OCI-LY7 (cell line): ENCODE measurements around the gene TNFRSF1A. TPM values are rescaled to one million over a fixed set of nuclear protein-coding genes. Genes with fewer than 3 reads are reported as not detected.

Source experiments
- BruUV-seq: library from RNA; stranded (reverse); fragments of 400-500 nt; replicated peaks from 2 replicates; lab custom pipeline; 2021; lab: Mats Ljungman, UMichigan
- CTCF ChIA-PET: fragments of 300-600 bp; sonication (Branson Sonifier 250); formaldehyde crosslinking; loops from one replicate; lab custom pipeline; 2022; ENCODE audit warnings: antibody characterized with exemption; ENCODE audit not compliant: unreplicated experiment; lab: Charles Lee
- POLR2A ChIA-PET: fragments of 300-600 bp; sonication (Branson Sonifier 250); formaldehyde crosslinking; loops from one replicate; lab custom pipeline; 2022; ENCODE audit warnings: antibody characterized with exemption; lab: Charles Lee
- DNase-seq: peaks from one replicate; pipeline ENCODE4 v3.0.0-alpha.2; 2015; ENCODE audit warnings: low spot score
- H2AFZ ChIP-seq: fragments of 200-600 bp; sonication (generic), shearing (Covaris generic); 2 replicates; pipeline ENCODE4 v1.6.1; 2014; ENCODE audit warnings: mild to moderate bottlenecking, antibody characterized with exemption, low read length, moderate library complexity
- H3K27ac ChIP-seq: fragments of 200-600 bp; sonication (generic); 2 replicates; pipeline ENCODE4 v1.5.1; 2014; ENCODE audit warnings: mixed run types, low read depth, mild to moderate bottlenecking, moderate library complexity, low read length, inconsistent platforms; ENCODE audit not compliant: poor library complexity, severe bottlenecking
- H3K36me3 ChIP-seq: fragments of 200-600 bp; sonication (generic); 2 replicates; pipeline ENCODE4 v1.6.1; 2014; ENCODE audit warnings: mild to moderate bottlenecking, antibody characterized with exemption, low read length, moderate library complexity, mixed read lengths; ENCODE audit not compliant: insufficient read depth
- H3K4me1 ChIP-seq: fragments of 200-600 bp; sonication (generic); 2 replicates; pipeline ENCODE4 v1.5.1; 2014; ENCODE audit warnings: mild to moderate bottlenecking, low read length; ENCODE audit not compliant: insufficient read depth, poor library complexity, severe bottlenecking
- H3K4me2 ChIP-seq: fragments of 200-600 bp; sonication (generic); 2 replicates; pipeline ENCODE4 v1.6.1; 2014; ENCODE audit warnings: mild to moderate bottlenecking, low read length
- H3K4me3 ChIP-seq: fragments of 200-600 bp; sonication (generic); 2 replicates; pipeline ENCODE4 v1.5.1; 2014; ENCODE audit warnings: mild to moderate bottlenecking, low read depth, low read length; ENCODE audit not compliant: poor library complexity, severe bottlenecking
- H3K79me2 ChIP-seq: fragments of 200-600 bp; sonication (generic); 2 replicates; pipeline ENCODE4 v1.6.1; 2016; ENCODE audit warnings: low read depth, mild to moderate bottlenecking, low read length, moderate library complexity, mixed read lengths; ENCODE audit not compliant: insufficient read depth
- H3K9me2 ChIP-seq: fragments of 200-600 bp; sonication (generic); 2 replicates; pipeline ENCODE4 v1.6.1; 2016; ENCODE audit warnings: mild to moderate bottlenecking, low read length, mixed read lengths; ENCODE audit not compliant: insufficient read depth
- H3K9me3 ChIP-seq: fragments of 200-600 bp; sonication (generic); 2 replicates; pipeline ENCODE4 v1.6.1; 2014; ENCODE audit warnings: mild to moderate bottlenecking, mixed run types, low read length, mixed read lengths
- H4K20me1 ChIP-seq: fragments of 200-600 bp; sonication (generic); 2 replicates; pipeline ENCODE4 v1.6.1; 2014; ENCODE audit warnings: mild to moderate bottlenecking, antibody characterized with exemption, low read length, moderate library complexity, mixed read lengths; ENCODE audit not compliant: insufficient read depth
- CTCF ChIP-seq: fragments of 200-600 bp; sonication (generic); conservative IDR thresholded peaks from 2 replicates; pipeline ENCODE4 v1.5.1; 2014; ENCODE audit warnings: mild to moderate bottlenecking, antibody characterized with exemption, low read length, moderate library complexity, mixed read lengths
- EZH2phosphoT487 ChIP-seq: fragments of 200-600 bp; sonication (generic); IDR thresholded peaks from 2 replicates; pipeline ENCODE4 v1.6.1; 2018; ENCODE audit warnings: low read depth, borderline replicate concordance, mild to moderate bottlenecking, mixed run types, antibody characterized with exemption, low read length, moderate library complexity, mixed read lengths
- intact Hi-C: fragments of 100-400 bp; cut with micrococcal nuclease; formaldehyde crosslinking; loops from one replicate; pipeline ENCODE4 v1.10.0; 2022; ENCODE audit not compliant: unreplicated experiment
- total RNA-seq, 2 experiments: library from RNA; depleted of rRNA in 1 of 2; stranded (reverse); fragments of >200 nt in 1 of 2; shearing (Covaris generic) in 1 of 2; gene quantifications; 2 replicates each; pipeline ENCODE4 v1.2.3, GENCODE V29; 2014 to 2022

The TNFRSF1A gene
- total RNA-seq, 2 experiments from 2014 or later, result 37.3 to 50.9 TPM

GRCh38 chr12:6364044-6364374 lies 22.1 kb upstream of the TNFRSF1A start:
- Histone ChIP-seq H4K20me1 (no peaks in the 10 kb centered on the region), H3K4me3 (no peak overlapping the region), H3K36me3 (no peaks in the 10 kb centered on the region), H3K27ac (no peak overlapping the region), H3K79me2 (no peaks in the 10 kb centered on the region), H3K4me2 (no peak overlapping the region), H3K4me1 (peaks cover 65% of the 10 kb centered on the region), H3K9me3 (no peaks in the 10 kb centered on the region), H3K9me2 (no peaks in the 10 kb centered on the region), H2AFZ (no peak overlapping the region; the same call in 1 of the 2 replicates)
- POLR2A ChIA-PET, result interaction anchor here (0.7 to 8.3 kb wide), 8 partner anchors 9 to 1712 kb away, joined by 3 to 55 read pairs (median 4); partner anchors contain the start of gene TNFRSF1A
- intact Hi-C loops, result loop anchor here (5.0 kb wide), 1 partner anchor 1537 kb away; no protein-coding TSS in a partner anchor
- no peak for DNase-seq
- TF ChIP-seq EZH2phosphoT487, result no peak
- no peak for TF ChIP-seq CTCF
- CTCF ChIA-PET, result interaction anchor here (1.7 kb wide), 1 partner anchor 20 kb away, joined by 5 read pairs; no protein-coding TSS in a partner anchor
- no TSS peak for BruUV-seq

- no peak for TF ChIP-seq EZH2phosphoT487
- no peak for TF ChIP-seq CTCF
- Histone ChIP-seq H3K79me2 (no peaks in the 10 kb centered on the region), H3K9me2 (no peaks in the 10 kb centered on the region), H3K36me3 (no peaks in the 10 kb centered on the region), H3K4me2 (peak overlapping the region; percentile 90), H3K4me3 (peak overlapping the region; percentile 66), H3K9me3 (no peaks in the 10 kb centered on the region), H3K4me1 (peaks cover 65% of the 10 kb centered on the region), H2AFZ (peak overlapping the region; percentile 98), H4K20me1 (no peaks in the 10 kb centered on the region), H3K27ac (no peak overlapping the region)
- no TSS peak for BruUV-seq
- ChIA-PET POLR2A (interaction anchor here (0.6 to 8.3 kb wide), 9 partner anchors 9 to 357 kb away, joined by 3 to 55 read pairs (median 4); partner anchors contain the start of gene TNFRSF1A), CTCF (interaction anchor here (0.5 to 1.7 kb wide), 2 partner anchors 20 to 389 kb away, joined by 3 to 5 read pairs; partner anchors contain the start of gene MLF2)
- intact Hi-C loops, result loop anchor here (5.0 kb wide), 1 partner anchor 1536 kb away; no protein-coding TSS in a partner anchor
- peak; percentile 72 for DNase-seq
Measured at GRCh38 chr12:6363330-6364043, 21.6 kb upstream of the TNFRSF1A start.
